Endothelial cell of umbilical vein (primary cell): ENCODE measurements around the gene RFNG. TPM values are rescaled to one million over a fixed set of nuclear protein-coding genes. Genes with fewer than 3 reads are reported as not detected.

Experiments used
- BruUV-seq: library from RNA; stranded (reverse); fragments of 400-500 nt; replicated peaks from 2 replicates; lab custom pipeline; 2021; lab: Mats Ljungman, UMichigan
- CTCF ChIA-PET: fragments of 300-600, 350-600 bp; sonication (Branson Sonifier 250); formaldehyde crosslinking; loops from one replicate; lab custom pipeline; 2021; ENCODE audit warnings: antibody characterized with exemption, inconsistent platforms; lab: Charles Lee
- POLR2A ChIA-PET: fragments of 300-600, 350-600 bp; sonication (Branson Sonifier 250); formaldehyde crosslinking; loops from one replicate; lab custom pipeline; 2021; ENCODE audit warnings: antibody characterized with exemption, inconsistent platforms; lab: Charles Lee
- DNase-seq: peaks from one replicate; pipeline ENCODE4 v3.0.0-alpha.2; 2011; ENCODE audit warnings: low read depth, low spot score
- FAIRE-seq: peaks from 2 replicates; lab custom pipeline; 2011; peaks lifted over from hg19 to GRCh38; lab: Jason Lieb, UNC
- H2AFZ ChIP-seq: 2 replicates; pipeline ENCODE4 v1.6.0; 2012; ENCODE audit warnings: low read depth, low read length, control low read depth, inconsistent platforms
- H3K27ac ChIP-seq: 2 replicates; pipeline ENCODE4 v1.5.1; 2011; ENCODE audit warnings: low read depth, mild to moderate bottlenecking, control low read depth, low read length, moderate library complexity; ENCODE audit not compliant: insufficient read depth
- H3K27me3 ChIP-seq, 2 experiments: 2 replicates each; pipeline versions ENCODE4 v1.6.0 to v1.6.1; 2011; ENCODE audit warnings: low read length in 2 of 2, mixed read lengths in 1 of 2; ENCODE audit not compliant: control insufficient read depth in 2 of 2, insufficient read depth in 2 of 2
- H3K36me3 ChIP-seq, 2 experiments: 2 replicates in 1 of 2; 3 replicates in 1 of 2; pipeline ENCODE4 v1.5.1; 2011; ENCODE audit warnings: low read length in 2 of 2, mild to moderate bottlenecking in 1 of 2, moderate library complexity in 1 of 2; ENCODE audit not compliant: control insufficient read depth in 2 of 2, insufficient read depth in 2 of 2; ENCODE audit errors: extremely low read depth in 1 of 2
- H3K4me1 ChIP-seq: 3 replicates; pipeline ENCODE4 v1.5.1; 2011; ENCODE audit warnings: mild to moderate bottlenecking, low read length; ENCODE audit not compliant: control insufficient read depth, insufficient read depth; ENCODE audit errors: extremely low read depth
- H3K4me2 ChIP-seq: 2 replicates; pipeline ENCODE4 v1.6.1; 2011; ENCODE audit warnings: low read length, control low read depth, mixed read lengths; ENCODE audit not compliant: insufficient read depth
- H3K4me3 ChIP-seq, 3 experiments: fragments of 200-600 bp in 1 of 3; sonication (generic), shearing (Covaris generic) in 1 of 3; replicated peaks in 1 of 3; 2 replicates each; pipeline ENCODE4 v1.5.1; 2011 to 2016; ENCODE audit warnings: control low read depth in 3 of 3, low read length in 3 of 3, mild to moderate bottlenecking in 2 of 3, inconsistent platforms in 1 of 3, low read depth in 1 of 3, moderate library complexity in 1 of 3; ENCODE audit not compliant: insufficient read depth in 1 of 3
- H3K79me2 ChIP-seq: 2 replicates; pipeline ENCODE4 v1.6.0; 2012; ENCODE audit warnings: low read length, inconsistent platforms; ENCODE audit not compliant: control insufficient read depth, insufficient read depth
- H3K9ac ChIP-seq: replicated peaks from 2 replicates; pipeline ENCODE3; 2011; ENCODE audit warnings: low read length, control low read depth; ENCODE audit not compliant: insufficient read depth; ENCODE audit errors: extremely low read depth
- H3K9me1 ChIP-seq: replicated peaks from 3 replicates; pipeline ENCODE4 v1.6.0; 2011; ENCODE audit warnings: mild to moderate bottlenecking, low read length; ENCODE audit not compliant: control insufficient read depth, insufficient read depth; ENCODE audit errors: extremely low read depth
- H3K9me3 ChIP-seq: replicated peaks from 2 replicates; pipeline ENCODE4 v1.5.1; 2012; ENCODE audit warnings: low read length, inconsistent platforms; ENCODE audit not compliant: control insufficient read depth, insufficient read depth
- H4K20me1 ChIP-seq: replicated peaks from 2 replicates; pipeline ENCODE3; 2011; ENCODE audit warnings: mild to moderate bottlenecking, low read length; ENCODE audit not compliant: control insufficient read depth, insufficient read depth; ENCODE audit errors: extremely low read depth
- CTCF ChIP-seq, 2 donors: IDR thresholded peaks; 1 replicate in 1 of 2; 2 replicates in 1 of 2; pipeline ENCODE4 v1.5.1; 2011; ENCODE audit warnings: low read length in 2 of 2, mild to moderate bottlenecking in 2 of 2, moderate library complexity in 2 of 2, control low read depth in 1 of 2, inconsistent platforms in 1 of 2, low read depth in 1 of 2; ENCODE audit not compliant: insufficient read depth in 1 of 2; ENCODE audit errors: extremely low read depth in 1 of 2
- EZH2 ChIP-seq: IDR thresholded peaks from 2 replicates; pipeline ENCODE4 v1.6.1; 2012; ENCODE audit warnings: borderline replicate concordance, low read depth, mild to moderate bottlenecking, moderate library complexity, low read length, inconsistent platforms; ENCODE audit not compliant: severe bottlenecking
- FOS ChIP-seq: IDR thresholded peaks from 2 replicates; pipeline ENCODE4 v1.6.1; 2011; ENCODE audit warnings: mild to moderate bottlenecking, low read length, moderate library complexity, borderline replicate concordance; ENCODE audit not compliant: insufficient read depth
- GATA2 ChIP-seq: IDR thresholded peaks from 2 replicates; pipeline ENCODE4 v1.7.0; 2011; ENCODE audit warnings: low read depth, mild to moderate bottlenecking, moderate library complexity, mixed read lengths, low read length; ENCODE audit not compliant: insufficient read length, insufficient read depth
- JUN ChIP-seq: IDR thresholded peaks from 2 replicates; pipeline ENCODE4 v1.6.1; 2011; ENCODE audit warnings: borderline replicate concordance, low read depth; ENCODE audit not compliant: insufficient read length, insufficient read depth
- MYC ChIP-seq: IDR thresholded peaks from one replicate; pipeline ENCODE4 v1.6.1; 2011; ENCODE audit warnings: mild to moderate bottlenecking, low read depth, low read length
- POLR2A ChIP-seq: IDR thresholded peaks from 2 replicates; pipeline ENCODE4 v1.6.1; 2012; ENCODE audit warnings: low read depth, mild to moderate bottlenecking, control low read depth, low read length
- POLR2AphosphoS5 ChIP-seq: IDR thresholded peaks from 2 replicates; pipeline ENCODE4 v1.6.1; 2012; ENCODE audit warnings: low read depth, mild to moderate bottlenecking, control low read depth, low read length, moderate library complexity; ENCODE audit not compliant: insufficient read depth
- dilution Hi-C: fragments of 300-500 bp; cut with MboI; formaldehyde crosslinking; loops from one replicate; pipeline ENCODE4 v1.15.0; 2019; ENCODE audit warnings: low sequenced_read_pairs; ENCODE audit not compliant: extremely low pct_ligation_motif_present
- intact Hi-C: fragments of 100-400 bp; cut with micrococcal nuclease; formaldehyde crosslinking; loops from one replicate; pipeline ENCODE4 v1.10.0; 2022
- polyA plus RNA-seq, 4 experiments: library from polyadenylated mRNA; depleted of rRNA in 3 of 4; stranded (reverse) in 3 of 4; unstranded in 1 of 4; fragments of >200 nt; gene quantifications; 2 replicates each; pipeline versions ENCODE4 v1.2.1 to v1.2.3, GENCODE V29; 2011 to 2012; ENCODE audit warnings: missing spikeins in 1 of 4
- total RNA-seq: library from RNA; stranded (reverse); gene quantifications from 2 replicates; pipeline ENCODE4 v1.2.3, GENCODE V29; 2021
- TF ChIP-seq, protein P1 (sequence below): IDR thresholded peaks from 2 replicates; pipeline ENCODE4 v1.6.1; 2011; ENCODE audit not compliant: insufficient read depth, insufficient read length

Gene RFNG
- total and polyA plus RNA-seq, 2 donors (not counting 3 experiments of a cell fraction or from before 2014, with no cell fraction given), result 33.7 to 40.0 TPM

GRCh38 chr17:82014432-82014831 is 37.2 kb downstream of the RFNG start:
- H3K27ac ChIP-seq, result no peak overlapping the region
- no peaks in the 10 kb centered on the region for H3K4me1 ChIP-seq
- CTCF ChIA-PET, result interaction anchor here (1.5 to 2.3 kb wide), 2 partner anchors 11 to 55 kb away, joined by 5 to 12 read pairs; no protein-coding TSS in a partner anchor
- H3K9ac ChIP-seq, result no peak overlapping the region
- no TSS peak for BruUV-seq
- dilution Hi-C loops (no loop called here), intact Hi-C loops (no loop called here)
- H3K36me3 ChIP-seq, result no peaks in the 10 kb centered on the region
- H3K9me1 ChIP-seq, result no peaks in the 10 kb centered on the region
- FAIRE-seq (no peak), DNase-seq (no peak)
- no peaks in the 10 kb centered on the region for H3K27me3 ChIP-seq
- H3K4me3 ChIP-seq, result no peak overlapping the region
- no peak overlapping the region for H2AFZ ChIP-seq
- H3K9me3 ChIP-seq, result no peaks in the 10 kb centered on the region
- no peak overlapping the region for H3K4me2 ChIP-seq
- no peak for TF ChIP-seq JUN
- no peak for TF ChIP-seq POLR2A
- TF ChIP-seq, protein P1, sequence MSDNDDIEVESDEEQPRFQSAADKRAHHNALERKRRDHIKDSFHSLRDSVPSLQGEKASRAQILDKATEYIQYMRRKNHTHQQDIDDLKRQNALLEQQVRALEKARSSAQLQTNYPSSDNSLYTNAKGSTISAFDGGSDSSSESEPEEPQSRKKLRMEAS, result no peak
- TF ChIP-seq CTCF (IDR thresholded peaks at IDR 0.05; ENCODE audit: extremely low read depth in 1 of 2, insufficient read depth in 1 of 2, low read depth in 1 of 2, low read length in 2 of 2), result no peak
- no peak for TF ChIP-seq FOS
- TF ChIP-seq GATA2, result no peak
- TF ChIP-seq MYC, result no peak
- TF ChIP-seq EZH2, result no peak
- TF ChIP-seq POLR2AphosphoS5, result no peak
- POLR2A ChIA-PET, result no interaction called here
- no peaks in the 10 kb centered on the region for H4K20me1 ChIP-seq
- no peaks in the 10 kb centered on the region for H3K79me2 ChIP-seq
